HG02981 (cell line): ENCODE data around the gene FLYWCH2.
A peak's percentile ranks its signal among the peaks of the same experiment; 100 is the strongest.

Source experiments
- ATAC-seq: cut with Tn5 transposase; IDR thresholded peaks from one replicate; pipeline ENCODE4 v1.9.1; 2021; ENCODE audit warnings: mild to moderate bottlenecking, moderate library complexity; ENCODE audit not compliant: unreplicated experiment

Gene FLYWCH2, protein sequence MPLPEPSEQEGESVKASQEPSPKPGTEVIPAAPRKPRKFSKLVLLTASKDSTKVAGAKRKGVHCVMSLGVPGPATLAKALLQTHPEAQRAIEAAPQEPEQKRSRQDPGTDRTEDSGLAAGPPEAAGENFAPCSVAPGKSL

DNA sequence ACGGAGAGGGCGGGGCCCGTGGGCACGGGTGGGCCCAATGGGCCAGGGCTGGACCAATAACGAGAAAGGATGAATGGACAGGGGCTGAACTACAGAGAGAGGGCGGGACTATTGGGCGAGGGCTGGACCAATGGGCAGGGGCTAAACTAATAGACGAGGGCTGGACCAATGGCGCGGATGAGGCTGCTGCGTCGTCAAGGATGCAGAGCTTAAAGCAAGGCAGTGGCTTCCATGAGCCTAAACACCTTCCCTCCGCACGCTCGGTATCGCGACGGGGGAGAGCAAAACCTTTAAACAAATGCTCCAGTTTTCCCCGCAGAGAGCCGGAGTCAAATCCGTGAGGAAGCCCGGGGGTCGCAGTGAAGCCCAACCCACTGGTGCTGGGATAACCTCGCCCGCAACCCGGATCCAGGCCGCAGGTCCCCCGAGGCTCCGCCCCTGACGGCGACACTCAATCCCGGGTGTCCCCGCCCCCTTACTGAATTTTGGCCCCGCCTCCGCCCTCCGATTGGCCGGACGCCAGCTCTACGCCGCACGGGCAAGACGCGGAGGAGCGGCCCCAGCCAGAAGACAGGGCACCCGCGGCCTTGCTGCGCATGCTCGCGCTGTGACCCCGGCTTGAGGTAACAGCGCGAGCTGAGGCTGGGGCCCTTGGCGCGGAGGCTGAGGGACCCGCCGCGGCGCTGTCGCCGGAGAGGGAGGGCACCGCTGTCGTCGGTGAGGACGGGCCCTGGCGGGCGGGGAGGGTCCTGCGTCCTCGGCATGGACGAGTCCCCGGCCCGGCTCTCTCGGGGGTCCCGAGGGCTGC is at the start of gene FLYWCH2:
FLYWCH2 (plus strand) TSS at position 566 of the 808 bp plus-strand sequence. CDS start 13,235 bp downstream, outside the sequence.
- peak; percentile 86 for ATAC-seq

DNA sequence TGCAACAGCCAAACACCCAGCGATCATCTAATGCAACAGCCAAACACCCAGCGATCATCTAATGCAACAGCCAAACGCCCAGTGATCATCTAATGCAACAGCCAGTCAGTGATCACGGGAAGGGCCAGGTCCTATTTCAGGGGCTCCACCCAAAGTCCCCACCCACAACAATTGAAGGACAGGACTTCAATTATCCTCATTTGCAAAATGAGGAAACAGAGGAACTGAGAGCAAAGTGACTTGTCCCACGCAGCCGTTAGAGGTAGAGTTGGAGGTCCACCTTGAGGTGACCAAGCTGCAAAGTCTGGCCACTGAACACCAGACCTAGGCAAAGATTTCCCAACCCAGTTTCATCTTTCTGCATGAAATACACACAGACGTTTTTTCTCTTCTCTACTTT is 49.2 kb upstream of the FLYWCH2 start:
- ATAC-seq: no peak

DNA sequence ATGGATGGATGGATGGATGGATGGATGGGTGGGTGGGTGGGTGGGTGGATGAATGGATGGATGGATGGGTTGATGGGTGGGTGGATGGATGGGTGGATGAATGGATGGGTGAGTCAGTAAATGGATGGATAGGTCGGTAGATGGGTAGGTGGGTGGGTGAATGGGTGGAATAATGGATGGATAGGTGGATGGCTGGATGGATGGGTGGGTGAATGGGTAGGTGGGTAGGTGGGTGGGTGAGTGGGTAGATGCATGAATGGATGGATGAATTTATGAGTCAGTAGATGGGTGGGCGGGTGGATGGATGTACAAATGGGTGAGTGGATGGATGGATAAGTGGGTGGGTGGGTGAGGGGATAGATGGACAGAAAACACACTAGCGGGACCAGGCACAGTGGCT is 48.0 kb upstream of the FLYWCH2 start:
- no peak for ATAC-seq

DNA sequence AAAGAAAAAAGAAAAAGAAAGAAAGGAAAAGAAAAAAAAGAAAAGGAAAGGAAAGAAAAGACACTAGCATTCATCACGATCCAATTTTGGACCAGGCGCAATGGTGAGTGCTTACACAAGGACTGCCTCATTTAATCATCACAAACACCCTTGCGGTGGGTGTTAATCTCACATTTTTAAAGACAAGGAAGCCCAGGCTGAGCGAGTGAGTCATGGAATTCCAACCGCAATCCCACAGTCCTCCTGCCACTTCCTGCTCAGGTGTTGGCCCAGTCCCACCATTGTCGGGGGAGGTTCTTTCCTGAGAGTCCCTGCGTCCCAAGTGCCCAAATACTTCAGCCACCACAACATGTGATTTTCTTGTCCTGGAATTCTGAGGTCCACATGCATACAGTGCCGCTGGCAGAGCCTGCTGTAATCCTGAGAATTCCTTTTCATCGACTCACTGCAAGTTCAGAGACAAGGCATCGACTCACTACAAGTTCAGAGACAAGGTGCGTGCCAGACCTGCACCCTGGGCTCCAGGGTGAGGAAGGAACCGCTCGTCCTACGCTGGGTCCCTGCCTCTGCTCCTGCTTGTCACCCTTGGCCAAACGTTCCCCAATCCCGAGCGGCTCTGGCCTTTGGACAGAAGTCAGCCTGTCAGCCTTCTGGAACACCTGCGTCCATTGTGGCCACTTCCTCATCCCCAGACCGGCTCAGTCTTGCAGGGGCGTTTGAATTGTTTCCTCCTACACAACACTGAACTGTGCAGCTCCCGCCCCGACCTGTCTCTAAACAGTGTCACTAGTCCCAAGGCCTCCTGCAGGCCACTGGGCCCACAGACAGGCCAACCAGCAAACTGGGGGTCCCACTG is 47.1 kb upstream of the FLYWCH2 start:
- ATAC-seq: no peak

DNA sequence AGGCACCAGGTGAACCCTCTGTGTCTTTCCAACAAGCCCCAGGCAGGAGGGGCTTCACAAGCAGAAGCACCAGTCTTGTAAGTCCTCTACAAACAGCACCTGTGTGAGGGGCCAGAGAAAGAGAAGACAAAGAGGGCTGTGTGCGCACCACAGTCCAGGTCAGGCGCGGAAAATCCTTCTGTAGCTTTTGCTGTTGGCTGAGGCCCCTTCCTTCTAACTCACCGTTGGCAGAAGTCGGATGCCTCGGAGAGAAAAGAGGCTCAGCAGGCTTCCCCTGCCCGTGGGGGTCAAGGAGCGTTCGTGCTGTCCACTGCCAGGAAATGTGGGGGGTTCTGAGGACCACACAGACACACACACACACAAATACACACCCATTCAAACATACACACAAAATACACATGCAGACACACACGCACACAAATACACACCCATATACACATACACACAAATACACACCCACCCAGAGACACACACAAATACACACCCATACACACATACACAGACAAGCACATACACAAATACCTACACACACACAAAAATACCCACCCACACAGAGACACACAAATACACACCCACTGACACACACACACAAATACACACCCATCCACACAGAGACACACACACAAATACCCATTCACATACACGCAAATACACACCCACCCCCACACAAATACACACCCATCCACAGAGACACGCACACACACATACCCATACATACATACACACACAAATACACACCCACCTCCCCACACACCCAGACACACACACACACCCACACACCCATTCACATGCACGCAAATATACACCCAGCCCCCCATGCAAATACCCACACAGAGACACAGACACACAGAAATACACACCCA is 46.1 kb upstream of the FLYWCH2 start:
- no peak for ATAC-seq

DNA sequence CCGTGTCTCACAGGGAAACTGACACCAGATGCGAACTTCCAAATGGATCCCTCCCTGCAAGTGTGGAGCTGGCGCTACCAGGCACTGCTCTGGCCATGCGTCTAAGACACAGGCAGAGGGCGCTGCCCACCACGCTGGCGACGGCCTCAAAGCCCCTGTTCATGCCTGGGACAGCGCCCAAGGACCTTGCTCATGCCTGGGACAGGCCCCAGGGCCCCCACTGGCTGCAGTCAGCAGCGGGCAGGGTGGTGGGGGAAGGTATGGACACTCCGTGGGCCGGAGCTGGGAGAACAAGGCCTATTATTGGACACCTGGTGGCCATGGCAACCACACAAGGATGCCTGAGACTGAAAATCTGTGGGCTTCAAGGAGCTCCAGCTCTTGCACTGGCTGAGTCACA is 44.1 kb upstream of the FLYWCH2 start:
- no peak for ATAC-seq

DNA sequence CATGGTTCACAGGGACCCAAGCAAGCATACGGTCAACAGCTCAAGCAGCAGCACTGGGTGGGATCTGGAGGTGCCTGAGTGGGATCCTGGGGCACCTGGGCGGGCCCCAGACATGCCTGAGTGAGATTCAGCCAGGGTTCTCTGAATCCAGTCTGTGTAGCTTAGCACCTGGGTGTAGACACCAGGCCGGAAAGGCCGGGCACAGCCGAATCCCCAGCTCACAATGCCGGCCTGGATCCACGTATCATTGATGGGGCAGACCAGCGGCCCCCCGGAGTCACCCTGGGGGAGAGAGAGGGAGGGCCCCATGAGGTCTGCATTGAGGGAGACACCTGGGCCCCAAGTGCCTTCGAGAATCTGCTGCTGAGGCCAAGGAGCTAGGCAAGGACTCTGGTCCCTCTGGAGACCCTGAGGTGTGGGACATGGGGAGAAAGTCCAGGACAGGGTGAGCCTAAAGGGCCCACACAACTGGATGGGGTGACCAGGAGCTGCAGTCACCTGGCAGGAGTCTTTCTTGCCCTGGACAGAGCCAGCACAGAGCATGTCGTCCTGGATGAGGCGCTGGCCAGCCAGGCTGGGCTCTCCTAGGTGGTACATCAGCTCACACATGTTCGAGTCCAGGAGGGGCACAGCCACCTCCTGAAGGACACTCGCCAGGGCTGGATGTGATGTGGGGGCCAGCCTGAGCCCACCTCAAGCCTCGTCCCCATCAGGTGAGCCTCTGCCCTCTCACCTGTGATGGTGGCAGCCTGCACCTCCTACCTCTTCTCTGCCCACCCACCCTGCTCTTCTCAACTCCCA is 43.2 kb upstream of the FLYWCH2 start:
- ATAC-seq: no peak

DNA sequence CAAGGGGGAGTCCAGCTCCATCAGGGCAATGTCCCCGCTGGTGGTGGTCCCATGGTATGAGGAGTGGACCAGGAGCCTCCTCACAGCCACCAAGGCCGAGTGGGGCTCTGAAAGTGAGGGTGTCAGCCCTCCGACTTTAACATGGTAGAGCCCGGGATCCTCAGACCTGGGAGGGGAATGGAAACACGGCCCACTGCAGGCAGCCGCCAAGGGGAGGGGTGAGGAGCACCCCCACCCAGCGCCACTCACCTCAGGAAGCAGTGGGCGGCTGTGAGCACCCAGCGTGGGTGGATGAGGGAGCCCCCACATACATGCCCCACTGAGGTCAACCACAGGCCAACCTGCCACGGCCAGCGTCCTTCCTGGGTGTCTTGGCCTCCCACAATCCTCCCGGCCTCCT is 42.1 kb upstream of the FLYWCH2 start:
- no peak for ATAC-seq

DNA sequence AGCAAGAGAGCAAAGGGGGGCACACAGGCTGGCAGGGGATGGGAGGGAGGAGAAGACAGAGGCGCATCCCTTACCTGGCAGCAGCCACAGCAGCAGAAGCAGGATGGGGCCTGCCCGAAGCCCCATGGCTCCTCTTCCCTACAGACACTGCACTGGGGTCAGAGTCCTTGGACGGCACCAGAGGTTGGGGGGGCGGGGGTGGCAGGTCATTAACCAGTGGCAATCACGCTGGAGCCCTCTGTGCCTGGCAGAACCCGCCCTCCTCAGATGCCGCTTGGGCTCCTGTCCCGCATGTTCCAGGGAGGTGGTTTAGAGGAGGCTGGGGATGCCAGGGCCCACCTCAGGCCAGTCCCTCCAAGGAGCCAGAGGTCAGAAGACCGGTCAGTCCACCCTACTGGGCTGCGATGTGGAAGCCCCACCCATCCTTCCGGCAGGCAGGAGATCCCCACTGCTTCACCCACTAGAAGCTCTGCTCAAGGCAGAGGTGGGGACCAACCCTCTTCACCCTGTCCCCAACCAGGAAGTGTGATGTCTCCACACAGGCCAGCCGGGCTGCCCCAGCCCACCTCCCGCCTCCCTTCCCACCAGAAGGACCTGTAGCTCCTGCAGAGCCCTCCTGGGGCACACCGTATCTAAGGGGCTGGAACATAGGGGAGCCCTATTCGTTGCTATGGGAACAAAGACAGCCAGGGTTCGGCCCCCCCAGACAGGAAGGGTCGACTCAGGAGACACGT is 41.2 kb upstream of the FLYWCH2 start:
- ATAC-seq: no peak

DNA sequence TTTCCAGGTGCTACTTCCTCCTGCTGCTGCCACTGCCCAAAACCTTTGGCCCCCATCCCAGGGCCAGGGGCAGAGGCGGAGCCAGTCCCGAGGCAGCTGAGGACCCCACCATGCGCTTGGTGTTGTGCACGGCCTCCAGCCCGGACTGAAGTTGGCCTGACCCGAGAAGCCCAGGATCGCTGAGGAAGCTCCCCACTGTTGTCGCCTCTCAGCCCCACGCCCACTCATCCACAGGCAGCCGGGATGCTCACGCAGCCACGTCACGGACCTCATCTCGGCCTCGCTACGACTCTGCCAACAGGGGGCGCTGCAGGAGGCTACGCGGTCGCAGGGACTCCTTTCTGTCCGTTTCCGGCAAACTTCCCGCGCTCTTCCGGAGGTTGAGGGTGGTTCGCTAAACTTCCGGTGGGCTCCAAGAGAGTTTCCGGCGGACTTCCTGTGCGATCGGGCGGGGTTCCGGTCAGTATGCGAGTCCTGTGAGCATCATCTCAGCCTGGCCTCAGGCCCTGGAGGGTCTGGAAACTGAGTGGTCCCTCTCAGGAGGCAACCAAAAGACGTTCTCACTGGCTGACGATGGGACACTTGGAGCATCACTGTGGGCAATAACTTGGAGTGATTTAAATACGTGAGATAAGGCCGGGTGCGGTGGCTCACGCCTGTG is 40.5 kb upstream of the FLYWCH2 start:
- no peak for ATAC-seq

DNA sequence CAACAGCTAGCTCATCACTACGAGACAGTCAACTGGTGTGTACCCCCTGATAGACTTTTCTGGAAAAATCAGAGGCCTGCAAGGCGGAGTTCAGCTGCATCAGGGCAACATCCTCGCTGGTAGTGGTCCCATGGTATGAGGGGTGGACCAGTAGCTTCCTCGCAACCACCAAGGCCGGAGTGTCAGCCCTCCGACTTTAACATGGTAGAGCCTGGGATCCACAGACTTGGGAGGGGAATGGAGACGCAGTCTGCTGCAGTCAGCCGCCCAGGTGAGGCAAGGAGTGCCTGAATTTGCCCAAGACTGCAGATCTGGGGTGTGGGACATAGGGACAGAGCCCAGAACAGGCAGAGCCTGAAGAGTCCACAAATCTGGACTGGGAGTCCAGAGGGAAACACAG is 39.5 kb upstream of the FLYWCH2 start:
- ATAC-seq: no peak

DNA sequence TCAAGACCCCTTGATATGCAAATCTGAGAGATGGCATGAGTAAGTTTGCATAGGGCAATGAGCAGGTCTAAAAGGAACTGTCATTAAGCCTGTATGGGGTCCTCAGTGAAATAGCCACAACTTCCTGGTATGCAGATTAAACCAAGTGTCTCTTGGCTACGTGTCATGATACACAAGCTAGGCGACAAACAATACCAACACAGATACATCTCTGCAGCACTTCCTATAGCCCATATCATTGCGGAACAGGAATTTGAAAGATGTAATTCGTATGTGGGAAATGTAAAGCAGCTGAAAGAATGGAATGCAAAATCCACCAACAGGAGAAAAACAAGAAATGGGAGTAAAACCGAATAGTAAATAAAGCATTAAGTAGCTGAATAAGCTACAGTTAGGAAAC is 37.9 kb upstream of the FLYWCH2 start:
- no peak for ATAC-seq

DNA sequence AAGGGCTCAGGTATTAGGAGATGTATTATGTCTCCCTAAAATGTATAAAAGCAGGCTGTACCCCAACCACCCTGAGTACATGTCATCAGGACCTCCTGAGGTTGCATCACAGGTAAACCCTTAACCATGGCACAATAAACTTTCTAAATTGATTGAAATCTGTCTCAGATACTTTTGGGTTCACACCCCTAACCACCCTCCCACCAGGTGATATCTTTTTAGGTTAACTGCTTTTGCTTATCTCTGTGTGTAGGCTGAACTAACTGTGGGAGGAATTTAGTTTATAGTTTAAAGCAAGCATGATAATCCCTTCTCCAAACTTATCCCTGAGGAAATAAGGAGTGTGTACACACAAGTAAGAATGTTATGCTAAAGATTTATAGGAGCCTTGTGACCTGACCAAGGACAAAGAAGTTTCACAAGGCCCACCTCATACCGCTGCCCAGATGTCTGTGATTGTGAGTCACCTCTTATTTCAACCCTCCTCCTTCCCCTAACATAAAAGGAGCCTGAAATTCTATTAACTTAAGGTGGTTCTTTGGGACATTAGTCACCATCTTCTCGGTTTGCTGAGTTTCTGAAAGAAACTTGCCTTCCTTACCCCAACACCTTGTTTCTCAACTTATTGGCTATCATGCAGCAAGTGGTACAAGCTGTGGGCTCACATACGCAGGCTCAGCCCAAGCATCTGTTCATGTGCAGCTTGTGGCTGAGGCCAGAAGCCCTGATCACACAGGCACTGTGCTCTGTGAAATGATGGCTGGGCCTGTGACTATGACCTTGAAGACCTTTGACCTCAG is 36.3 kb upstream of the FLYWCH2 start:
- ATAC-seq: no peak

DNA sequence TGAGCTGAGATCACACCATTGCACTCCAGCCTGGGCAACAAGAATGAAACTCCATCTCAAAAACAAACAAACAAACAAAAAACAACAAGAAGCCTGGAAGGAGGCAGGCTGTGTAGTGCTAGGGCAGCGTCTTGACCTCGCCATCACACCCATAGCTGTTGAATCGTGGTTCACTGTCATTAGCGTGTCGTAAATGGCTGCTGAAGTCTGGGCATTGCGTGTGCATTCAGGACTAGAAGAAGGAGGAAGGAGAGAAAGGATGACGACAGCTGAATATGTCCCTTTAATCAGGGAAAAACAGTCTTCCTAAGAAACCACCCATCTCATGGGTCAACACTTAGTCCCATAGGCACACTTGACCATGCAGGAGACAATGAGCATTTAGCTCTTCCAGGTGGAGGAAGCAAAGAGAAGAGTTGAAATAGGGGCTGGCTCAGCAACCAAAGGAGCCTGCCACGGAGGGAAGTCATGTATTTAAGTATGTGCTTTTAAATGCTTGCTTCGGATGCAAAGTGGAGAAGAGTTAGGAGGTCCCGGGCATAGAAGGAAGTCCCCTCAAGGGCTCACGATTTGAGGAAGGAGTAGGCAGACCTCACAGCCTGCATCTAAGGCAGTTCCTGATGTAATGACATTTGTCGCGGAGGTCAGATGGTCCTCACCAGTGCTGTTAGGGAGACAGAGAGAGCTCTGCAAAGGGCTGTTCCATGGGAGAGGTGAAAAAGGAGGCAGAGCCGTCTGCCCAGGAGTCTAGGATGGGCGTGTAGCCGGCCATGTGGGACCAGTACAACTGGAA is 33.9 kb upstream of the FLYWCH2 start:
- no peak for ATAC-seq

DNA sequence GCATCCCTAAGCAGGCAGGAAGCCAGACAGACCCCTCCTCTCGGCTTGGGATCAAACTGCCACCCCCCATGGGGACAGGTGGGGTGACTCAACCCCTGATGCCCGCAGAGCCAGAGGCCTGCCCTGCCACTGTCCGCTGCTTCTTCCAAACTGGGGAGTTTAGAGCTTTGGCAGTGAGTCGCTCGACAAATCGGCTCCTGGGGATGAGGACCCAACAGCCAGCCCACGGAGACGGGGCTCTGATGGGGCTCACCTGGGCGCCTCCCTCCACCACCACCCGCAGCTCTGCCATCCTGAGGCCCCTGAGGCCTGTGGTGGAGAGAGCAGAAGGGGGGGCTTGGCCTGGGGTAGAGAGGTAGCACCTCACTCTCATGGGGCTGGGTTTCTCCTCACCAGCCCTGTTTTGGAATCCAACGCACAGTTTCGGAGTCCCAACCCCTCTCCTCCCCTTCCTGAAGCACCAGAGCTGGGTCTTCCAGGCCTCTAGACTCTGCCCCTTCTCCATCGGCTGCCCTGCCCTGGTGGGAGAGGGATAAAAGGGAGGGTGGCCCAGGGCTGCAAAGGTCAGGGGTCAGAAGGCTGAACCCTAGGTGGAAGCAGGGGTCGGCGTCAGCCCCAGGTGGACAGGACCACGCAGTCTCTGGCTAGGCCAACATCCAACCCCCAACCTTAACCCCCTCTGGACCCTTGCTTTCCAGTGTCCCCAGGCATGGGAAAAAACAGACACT is 30.8 kb upstream of the FLYWCH2 start:
- no peak for ATAC-seq

DNA sequence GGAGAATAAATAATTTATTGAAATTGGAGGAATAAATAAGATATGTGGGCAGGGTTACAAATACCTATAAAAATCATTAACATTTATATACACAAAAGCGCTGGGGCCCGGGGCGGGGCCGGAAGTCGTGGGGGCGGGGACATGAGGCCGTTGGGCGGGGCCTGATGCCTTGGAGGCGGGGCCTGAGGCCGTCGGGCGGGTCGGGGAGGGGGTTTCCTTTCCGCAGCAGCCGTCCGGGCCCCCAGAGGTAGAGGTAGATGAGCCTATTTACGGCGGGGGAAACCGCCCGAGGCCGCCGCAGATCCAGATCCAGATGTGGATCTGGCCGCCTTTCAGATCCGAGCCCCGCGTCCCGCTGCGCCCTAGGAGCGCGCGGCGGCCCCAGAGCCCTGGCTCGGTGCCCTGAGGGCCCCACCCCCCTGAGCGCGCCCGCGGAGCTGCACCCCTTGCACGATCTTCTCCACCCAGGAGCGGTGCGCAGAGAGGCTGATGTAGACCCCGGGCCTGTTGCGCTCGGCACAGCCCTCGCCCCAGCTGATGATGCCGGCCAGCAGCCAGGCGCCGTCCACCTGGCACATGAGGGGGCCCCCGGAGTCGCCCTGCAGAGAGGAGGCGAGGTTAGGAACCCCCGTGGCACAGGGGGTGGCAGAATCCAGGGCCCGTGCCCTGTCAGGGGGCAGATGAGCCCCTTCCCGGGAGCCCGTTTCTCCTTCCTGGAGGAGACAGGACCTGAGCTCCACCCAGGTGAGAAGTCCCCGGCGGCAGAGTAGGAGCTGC is 30.1 kb upstream of the FLYWCH2 start:
- no peak for ATAC-seq
